Upper lobe of left lung (tissue), 4 donors: ENCODE measurements around the gene GLS.

Experiments used
- CTCF ChIP-seq, 6 experiments: fragments of 450-650 bp in 4 of 6; fragments of 200-600 bp in 2 of 6; sonication (generic) in 2 of 6; IDR thresholded peaks; one replicate each; pipeline ENCODE4 v1.5.1; 2016 to 2019; ENCODE audit warnings: antibody characterized with exemption in 6 of 6
- POLR2A ChIP-seq, 4 donors: fragments of 450-650 bp; IDR thresholded peaks; one replicate each; pipeline ENCODE4 v1.5.1; 2016 to 2017; ENCODE audit warnings: antibody characterized with exemption in 4 of 4, mild to moderate bottlenecking in 2 of 4
- POLR2AphosphoS5 ChIP-seq, 2 donors: sonication (generic); formaldehyde crosslinking; IDR thresholded peaks; one replicate each; pipeline ENCODE4 v1.5.1; 2017; ENCODE audit warnings: antibody characterized with exemption in 2 of 2

- TF ChIP-seq CTCF (IDR thresholded peaks at IDR 0.05) (no peak), POLR2AphosphoS5 (IDR thresholded peaks at IDR 0.05) (peak; percentile 41 to 61), POLR2A (IDR thresholded peaks at IDR 0.05) (no peak)
These were observed 99.4 kb downstream of the GLS start for GRCh38 chr2:190979906-190980629.
